Activated CD4-positive, CD25-positive, alpha-beta regulatory T cell treated with anti-CD3 and anti-CD28 coated beads, Interleukin-2, amount 50 U/mL, for 72 hours (primary cell): ENCODE measurements around the gene TMEM94.
"Not testable (repeated sequence)": the region's sequence is repeated elsewhere in the genome, so short reads cannot be mapped to it uniquely, and the experiment has no call there.

ENCODE experiments used
- DNase-seq: peaks from one replicate; pipeline ENCODE4 v3.0.0; 2021

TMEM94 gene

GRCh38 chr17:75456417-75457046 is at the start of gene TMEM94:
Gene TMEM94 (plus strand): TSS chr17:75456635. CDS start chr17:75471906, 15,271 bp downstream.
- DNase-seq, result peak; percentile 81

GRCh38 chr17:75407655-75408352 is 48.6 kb upstream of the TMEM94 start:
- DNase-seq, result no peak

- DNase-seq, result no peak
Observed at GRCh38 chr17:75410141-75410540, 46.3 kb upstream of the TMEM94 start.

- DNase-seq, result no peak
Observed at GRCh38 chr17:75411328-75412067, 44.9 kb upstream of the TMEM94 start.

GRCh38 chr17:75412455-75413317 is 43.7 kb upstream of the TMEM94 start:
- DNase-seq, result peak; percentile 72

GRCh38 chr17:75414488-75414887 is 41.9 kb upstream of the TMEM94 start:
- DNase-seq, result no peak

GRCh38 chr17:75416006-75416405 is 40.4 kb upstream of the TMEM94 start:
- no peak for DNase-seq

- DNase-seq, result no peak
Observed at GRCh38 chr17:75417054-75417580, 39.3 kb upstream of the TMEM94 start.

- no peak for DNase-seq
Observed at GRCh38 chr17:75418531-75418930, 37.9 kb upstream of the TMEM94 start.

- DNase-seq, result no peak
Observed at GRCh38 chr17:75428543-75429469, 27.6 kb upstream of the TMEM94 start.

GRCh38 chr17:75430159-75430974 is 26.1 kb upstream of the TMEM94 start:
- no peak for DNase-seq

GRCh38 chr17:75433218-75433783 is 23.1 kb upstream of the TMEM94 start:
- DNase-seq, result no peak

- DNase-seq, result not testable (repeated sequence)
Observed at GRCh38 chr17:75434433-75434832, 22.0 kb upstream of the TMEM94 start.

- not testable (repeated sequence) for DNase-seq
Observed at GRCh38 chr17:75437404-75437803, 19.0 kb upstream of the TMEM94 start.

- DNase-seq, result no peak
Observed at GRCh38 chr17:75439287-75439686, 17.1 kb upstream of the TMEM94 start.

GRCh38 chr17:75440738-75441448 is 15.5 kb upstream of the TMEM94 start:
- DNase-seq, result no peak

GRCh38 chr17:75442168-75443103 is 14.0 kb upstream of the TMEM94 start:
- no peak for DNase-seq

GRCh38 chr17:75445296-75445695 is 11.1 kb upstream of the TMEM94 start:
- no peak for DNase-seq
